GM11168 (cell line): ENCODE data around the gene RNF187.
"Not testable (repeated sequence)": the region's sequence is repeated elsewhere in the genome, so short reads cannot be mapped to it uniquely, and the experiment has no call there.

Experiments
- in situ Hi-C: fragments of 300-500 bp; cut with MboI; formaldehyde crosslinking; loops from one replicate; pipeline ENCODE4 v1.12.0; 2022; ENCODE audit warnings: low sequenced_read_pairs; ENCODE audit not compliant: unreplicated experiment

Gene RNF187

DNA sequence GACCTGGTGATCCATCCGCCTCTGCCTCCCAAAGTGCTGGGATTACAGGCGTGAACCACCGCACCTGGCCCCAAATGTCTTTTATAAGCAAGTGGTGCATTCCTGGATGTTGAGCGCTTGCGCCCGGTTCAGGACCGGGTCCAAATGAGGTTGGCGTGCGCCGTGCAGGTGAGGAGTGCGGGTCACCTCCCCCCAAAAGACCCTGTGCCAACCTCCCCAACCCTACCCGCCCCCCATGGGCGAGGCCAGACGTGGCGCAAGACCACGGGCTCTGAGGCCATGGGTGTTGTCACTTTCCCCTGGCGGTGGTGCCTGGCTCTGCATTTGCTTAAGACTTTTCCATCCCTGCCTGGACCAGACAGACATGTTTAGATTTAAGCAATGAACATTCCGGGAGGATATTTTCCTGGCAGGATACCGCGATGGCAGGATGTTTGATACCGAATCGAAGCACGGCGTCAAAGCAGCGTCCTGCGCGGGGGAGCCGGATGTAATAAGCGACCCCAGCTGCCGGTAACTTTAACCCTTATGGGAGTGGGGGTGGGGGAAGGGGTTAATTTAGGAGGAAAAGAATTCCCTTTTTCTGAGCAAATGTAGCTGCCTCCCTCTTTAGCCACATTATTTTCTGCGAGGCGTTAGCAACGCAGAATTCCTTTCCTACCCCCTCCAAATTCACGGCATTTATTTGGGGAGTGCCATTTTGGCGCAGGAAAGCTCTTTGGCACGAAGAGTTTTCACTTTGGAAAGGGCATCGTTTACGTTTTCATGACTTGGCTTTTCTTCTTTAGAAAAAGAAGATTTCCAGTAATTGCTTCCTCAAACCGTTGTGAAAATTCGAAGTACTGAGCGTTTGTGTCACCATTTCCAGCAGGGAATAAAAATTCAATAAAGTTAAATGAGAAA, 27.8 kb upstream of the RNF187 start:
- in situ Hi-C loops: no loop called here

- in situ Hi-C loops: no loop called here
These were observed 26.4 kb upstream of the RNF187 start for GRCh38 chr1:228460821-228461220.

DNA sequence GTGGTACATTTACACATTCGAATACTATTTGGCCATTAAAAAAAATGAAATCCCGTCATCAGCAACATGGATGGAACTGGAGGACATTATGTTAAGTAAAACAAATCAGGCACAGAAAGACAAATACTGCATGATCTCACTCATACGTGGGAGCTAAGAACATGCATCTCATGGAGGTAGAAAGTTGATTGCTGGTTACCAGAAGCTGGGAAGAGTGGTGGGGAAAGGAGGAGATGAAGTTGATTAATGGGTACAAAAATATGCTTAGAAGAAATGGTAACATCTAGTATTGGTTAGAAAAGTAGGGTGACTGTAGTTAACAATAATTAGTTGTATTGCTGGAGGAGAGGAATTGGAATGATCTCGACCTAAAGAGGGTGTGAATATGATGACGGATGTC, 24.6 kb upstream of the RNF187 start:
- in situ Hi-C loops: no loop called here

DNA sequence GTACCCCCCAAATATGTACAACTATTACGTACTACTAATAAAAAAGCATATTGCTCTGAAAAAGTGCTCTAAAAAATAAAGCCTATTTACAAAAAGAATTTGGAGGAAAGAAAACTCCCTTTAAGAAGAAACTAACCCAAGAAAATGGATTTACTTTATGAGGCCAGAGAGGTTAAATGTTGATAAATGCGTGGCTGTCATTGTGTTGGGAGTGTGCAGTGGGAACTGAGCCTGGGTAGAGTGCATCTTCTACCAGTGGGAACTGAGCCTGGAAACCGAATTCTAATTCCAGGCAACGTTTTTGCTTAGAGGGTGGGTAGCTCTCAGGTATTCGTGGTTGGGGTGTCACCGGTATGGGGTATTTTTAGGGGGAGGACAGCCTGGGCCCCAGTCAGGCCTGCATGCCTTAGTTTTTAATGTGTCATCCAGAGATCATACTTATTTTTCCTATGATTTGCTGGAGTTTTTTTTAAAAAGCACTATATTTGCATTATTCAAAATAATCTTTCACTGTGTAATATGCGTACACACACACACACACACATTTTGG, 24.1 kb upstream of the RNF187 start:
- in situ Hi-C loops: no loop called here

GRCh38 chr1:228463559-228464455, 23.4 kb upstream of the RNF187 start:
- in situ Hi-C loops: no loop called here

- in situ Hi-C loops: no loop called here
These were observed 22.6 kb upstream of the RNF187 start for GRCh38 chr1:228464487-228464983.

DNA sequence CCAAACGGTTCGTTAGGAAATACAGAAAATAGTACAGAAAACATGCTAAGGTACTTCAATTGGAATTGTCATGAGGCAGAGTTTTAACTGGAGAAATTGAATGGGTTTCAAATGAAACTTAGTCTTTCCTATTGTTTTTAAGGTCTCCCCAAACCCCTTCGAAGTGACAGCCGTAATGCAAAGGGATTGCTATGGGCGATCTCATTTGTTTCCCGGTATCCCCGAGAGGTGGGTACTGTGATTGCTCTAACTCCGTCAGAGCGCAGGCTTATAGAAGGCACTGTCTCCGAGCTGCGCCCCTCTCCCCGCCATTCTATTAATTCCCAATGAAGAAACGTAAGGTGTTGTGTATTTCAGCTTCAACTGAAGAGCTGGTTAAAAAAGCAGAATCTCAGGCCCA, 22.0 kb upstream of the RNF187 start:
- in situ Hi-C loops: no loop called here

DNA sequence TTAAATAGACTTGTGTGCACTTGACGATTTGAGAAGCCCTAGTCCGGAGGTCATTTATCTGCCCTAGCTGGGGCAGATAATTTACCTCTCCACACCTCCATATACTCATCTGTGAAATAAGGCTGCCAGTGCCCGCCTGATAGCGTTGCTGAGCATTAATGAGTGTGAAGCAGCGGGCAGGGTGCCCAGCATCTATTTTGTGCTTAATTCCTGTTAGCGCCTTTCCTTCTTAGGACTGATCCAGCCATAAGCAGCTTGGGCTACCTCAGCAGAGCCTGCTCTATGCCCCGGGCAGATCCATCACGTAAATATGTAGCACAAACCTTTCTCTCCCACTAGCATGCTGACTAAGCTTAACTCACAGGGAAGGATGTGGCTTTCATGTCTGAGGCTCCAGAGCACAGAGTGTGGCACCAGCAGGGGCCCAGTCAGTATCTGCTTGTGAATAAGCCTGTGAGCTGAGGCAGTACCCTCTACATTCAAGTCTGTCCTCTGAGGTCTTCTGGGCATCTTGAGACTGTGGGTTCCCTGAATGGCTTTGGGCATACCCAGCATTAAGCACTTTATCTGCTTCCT, 21.5 kb upstream of the RNF187 start:
- in situ Hi-C loops: no loop called here

GRCh38 chr1:228468188-228468587, 19.0 kb upstream of the RNF187 start:
- in situ Hi-C loops: not testable (repeated sequence)

DNA sequence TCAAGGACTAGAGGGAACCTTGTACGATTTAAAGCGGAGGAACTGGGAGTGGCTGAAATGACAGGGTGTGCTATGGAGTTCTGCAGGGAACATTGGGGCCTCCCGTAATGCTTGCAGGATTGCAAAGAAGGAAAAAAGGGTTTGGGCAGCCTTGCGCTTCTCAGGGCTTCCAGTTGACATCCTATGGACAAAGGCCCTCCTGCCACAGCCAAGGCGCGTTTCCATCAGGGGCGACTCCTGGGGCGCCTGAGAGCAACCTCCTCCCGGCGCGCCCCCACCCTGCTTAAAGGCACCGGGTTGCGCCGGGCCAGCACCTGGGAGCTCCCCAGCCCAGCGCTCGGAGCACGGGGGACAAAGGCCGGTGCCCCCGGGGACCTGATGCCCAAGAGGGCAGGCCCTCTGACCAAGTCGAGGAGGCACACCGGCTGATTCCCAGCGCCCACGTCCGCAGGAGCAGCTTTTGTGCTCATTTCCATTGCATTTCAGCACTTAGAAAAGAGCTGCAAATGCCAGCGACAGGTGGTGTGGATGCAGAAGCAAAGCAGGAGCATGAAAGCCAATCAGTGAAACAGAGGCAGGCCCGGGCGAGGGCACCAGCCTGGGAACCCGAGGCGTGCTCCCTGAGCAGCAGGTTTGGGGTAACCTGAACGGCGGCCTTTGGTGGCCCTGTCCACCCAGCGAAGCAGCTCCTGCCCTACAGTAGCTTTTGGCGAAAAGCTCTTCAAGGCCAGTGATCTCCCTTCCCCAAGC, 17.6 kb upstream of the RNF187 start:
- in situ Hi-C loops: no loop called here

GRCh38 chr1:228471154-228471761, 15.9 kb upstream of the RNF187 start:
- in situ Hi-C loops: no loop called here

GRCh38 chr1:228471762-228472398, 15.3 kb upstream of the RNF187 start:
- in situ Hi-C loops: no loop called here

GRCh38 chr1:228472655-228473054, 14.5 kb upstream of the RNF187 start:
- in situ Hi-C loops: no loop called here

GRCh38 chr1:228474507-228474906, 12.7 kb upstream of the RNF187 start:
- in situ Hi-C loops: no loop called here

DNA sequence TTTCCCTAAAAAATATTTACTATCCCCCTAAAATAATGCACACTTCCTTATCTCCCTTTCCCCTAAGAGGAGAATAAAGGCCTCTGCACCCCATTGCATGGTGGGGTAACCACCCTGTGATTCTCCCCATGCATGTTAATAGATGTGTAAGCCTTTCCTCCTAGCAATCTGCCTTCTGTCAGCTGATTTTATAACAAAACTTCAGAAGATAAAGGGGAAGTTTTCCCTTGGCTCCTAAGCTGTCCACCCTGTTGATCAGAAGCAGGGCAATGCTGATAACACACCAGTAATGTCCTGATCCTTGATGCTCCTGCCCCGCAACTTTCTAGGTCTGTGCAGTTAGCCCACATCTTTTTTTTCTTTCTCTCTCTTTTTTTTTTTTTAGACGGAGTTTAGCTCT, 11.4 kb upstream of the RNF187 start:
- in situ Hi-C loops: no loop called here

- in situ Hi-C loops: no loop called here
These were observed 9.9 kb upstream of the RNF187 start for GRCh38 chr1:228477263-228477662.

- in situ Hi-C loops: no loop called here
These were observed 8.9 kb upstream of the RNF187 start for GRCh38 chr1:228478326-228478725.

GRCh38 chr1:228478912-228479711, 8.1 kb upstream of the RNF187 start:
- in situ Hi-C loops: no loop called here
